Measurements from ENCODE around the gene NENF.

DNA sequence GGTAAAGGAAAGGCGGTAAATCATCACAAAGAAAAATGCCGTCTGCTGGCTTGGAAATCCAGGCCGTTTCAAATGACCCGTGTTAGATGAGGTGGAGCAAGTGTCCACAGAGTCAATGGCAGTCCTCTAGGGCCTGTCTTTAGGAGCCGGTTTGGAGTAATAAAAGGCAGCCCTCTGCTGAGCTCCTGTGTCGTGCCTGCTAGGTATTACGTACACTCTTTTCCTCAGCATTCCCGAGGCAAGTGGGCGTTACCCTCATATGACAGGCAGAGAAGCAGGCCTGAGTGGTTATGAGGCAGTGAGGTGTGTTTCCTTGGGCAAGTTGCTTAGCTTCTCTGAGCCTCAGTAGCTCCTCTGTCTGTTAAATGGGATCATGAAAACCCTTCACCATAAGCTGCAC is 7.7 kb downstream of the NENF start:
- TF ChIP-seq, protein P1, sequence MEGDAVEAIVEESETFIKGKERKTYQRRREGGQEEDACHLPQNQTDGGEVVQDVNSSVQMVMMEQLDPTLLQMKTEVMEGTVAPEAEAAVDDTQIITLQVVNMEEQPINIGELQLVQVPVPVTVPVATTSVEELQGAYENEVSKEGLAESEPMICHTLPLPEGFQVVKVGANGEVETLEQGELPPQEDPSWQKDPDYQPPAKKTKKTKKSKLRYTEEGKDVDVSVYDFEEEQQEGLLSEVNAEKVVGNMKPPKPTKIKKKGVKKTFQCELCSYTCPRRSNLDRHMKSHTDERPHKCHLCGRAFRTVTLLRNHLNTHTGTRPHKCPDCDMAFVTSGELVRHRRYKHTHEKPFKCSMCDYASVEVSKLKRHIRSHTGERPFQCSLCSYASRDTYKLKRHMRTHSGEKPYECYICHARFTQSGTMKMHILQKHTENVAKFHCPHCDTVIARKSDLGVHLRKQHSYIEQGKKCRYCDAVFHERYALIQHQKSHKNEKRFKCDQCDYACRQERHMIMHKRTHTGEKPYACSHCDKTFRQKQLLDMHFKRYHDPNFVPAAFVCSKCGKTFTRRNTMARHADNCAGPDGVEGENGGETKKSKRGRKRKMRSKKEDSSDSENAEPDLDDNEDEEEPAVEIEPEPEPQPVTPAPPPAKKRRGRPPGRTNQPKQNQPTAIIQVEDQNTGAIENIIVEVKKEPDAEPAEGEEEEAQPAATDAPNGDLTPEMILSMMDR (conservative IDR thresholded peaks at IDR 0.05 in 1 of 2, IDR thresholded peaks at IDR 0.05 in 1 of 2; ENCODE audit: extremely low read depth in 1 of 2, insufficient read depth in 1 of 2, low read depth in 1 of 2, low read length in 2 of 2): no peak
- TF ChIP-seq EZH2 (IDR thresholded peaks at IDR 0.05; ENCODE audit: borderline replicate concordance, low read length): no peak
